Tibial nerve (tissue), 3 donors: ENCODE measurements around the gene COL9A3.

Experiments
- CTCF ChIP-seq, 5 experiments: fragments of 200-600 bp in 3 of 5; fragments of 450-650 bp in 2 of 5; sonication (generic) in 3 of 5; IDR thresholded peaks; one replicate each; pipeline ENCODE4 v1.5.1; 2016 to 2019; ENCODE audit warnings: antibody characterized with exemption in 5 of 5, mild to moderate bottlenecking in 3 of 5, moderate library complexity in 2 of 5
- POLR2A ChIP-seq, 2 donors: fragments of 450-650 bp; IDR thresholded peaks; one replicate each; pipeline ENCODE4 v1.6.1; 2017; ENCODE audit warnings: antibody characterized with exemption in 2 of 2, mild to moderate bottlenecking in 2 of 2, moderate library complexity in 2 of 2

GRCh38 chr20:62785393-62785792, 31.5 kb upstream of the COL9A3 start:
- TF ChIP-seq CTCF (IDR thresholded peaks at IDR 0.05): no peak
- TF ChIP-seq POLR2A (IDR thresholded peaks at IDR 0.05): no peak
